ENCODE data around the gene VPS51. TPM values are rescaled to one million over a fixed set of nuclear protein-coding genes. Genes with fewer than 3 reads are reported as not detected.
"Not testable (repeated sequence)": the region's sequence is repeated elsewhere in the genome, so short reads cannot be mapped to it uniquely, and the experiment has no call there.

VPS51 gene
- polyA plus RNA-seq, 4 donors: 100 to 159 (median 143) TPM

- DNase-seq (ENCODE audit: low read depth in 4 of 4, low spot score in 2 of 4): no peak
Observed at GRCh38 chr11:65132238-65132987, 36.4 kb downstream of the VPS51 start.

DNA sequence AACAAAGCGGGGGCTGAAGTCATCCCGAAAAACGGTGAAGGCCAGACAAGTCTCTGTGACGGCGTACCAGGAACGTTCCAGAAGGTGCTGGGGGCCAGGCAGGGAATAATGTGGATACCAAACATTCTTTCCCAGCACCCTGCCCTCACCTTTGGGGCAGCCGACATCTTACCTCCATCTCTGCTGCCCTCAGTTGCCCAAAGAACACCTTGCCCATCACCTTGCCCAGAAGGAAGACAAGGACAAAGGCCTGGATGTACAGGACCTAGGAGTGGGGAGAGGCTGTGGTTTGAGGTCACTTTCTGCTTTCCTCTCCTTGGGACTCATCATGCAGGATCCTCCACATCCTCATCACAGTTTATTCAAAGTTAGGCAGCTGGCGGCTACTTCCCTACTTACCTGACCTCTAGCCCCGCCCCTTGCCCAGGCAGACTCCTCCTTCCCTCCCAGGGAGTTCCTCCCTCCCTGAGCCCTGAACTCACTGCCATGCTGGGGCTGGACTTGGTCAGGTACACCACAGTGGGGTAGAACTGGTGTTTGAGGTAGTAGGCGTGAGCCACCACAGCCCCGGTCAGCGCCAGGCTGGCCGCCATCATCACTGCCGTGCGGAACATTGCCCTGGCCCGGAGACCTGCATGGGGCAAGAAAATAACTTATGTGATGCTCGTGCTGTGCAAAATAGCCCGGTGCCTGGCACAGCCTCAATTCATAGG, 37.1 kb downstream of the VPS51 start:
- DNase-seq (ENCODE audit: low read depth in 4 of 4, low spot score in 2 of 4): no peak

- DNase-seq (ENCODE audit: low read depth in 4 of 4, low spot score in 2 of 4): no peak
Observed at GRCh38 chr11:65133724-65134123, 37.7 kb downstream of the VPS51 start.

DNA sequence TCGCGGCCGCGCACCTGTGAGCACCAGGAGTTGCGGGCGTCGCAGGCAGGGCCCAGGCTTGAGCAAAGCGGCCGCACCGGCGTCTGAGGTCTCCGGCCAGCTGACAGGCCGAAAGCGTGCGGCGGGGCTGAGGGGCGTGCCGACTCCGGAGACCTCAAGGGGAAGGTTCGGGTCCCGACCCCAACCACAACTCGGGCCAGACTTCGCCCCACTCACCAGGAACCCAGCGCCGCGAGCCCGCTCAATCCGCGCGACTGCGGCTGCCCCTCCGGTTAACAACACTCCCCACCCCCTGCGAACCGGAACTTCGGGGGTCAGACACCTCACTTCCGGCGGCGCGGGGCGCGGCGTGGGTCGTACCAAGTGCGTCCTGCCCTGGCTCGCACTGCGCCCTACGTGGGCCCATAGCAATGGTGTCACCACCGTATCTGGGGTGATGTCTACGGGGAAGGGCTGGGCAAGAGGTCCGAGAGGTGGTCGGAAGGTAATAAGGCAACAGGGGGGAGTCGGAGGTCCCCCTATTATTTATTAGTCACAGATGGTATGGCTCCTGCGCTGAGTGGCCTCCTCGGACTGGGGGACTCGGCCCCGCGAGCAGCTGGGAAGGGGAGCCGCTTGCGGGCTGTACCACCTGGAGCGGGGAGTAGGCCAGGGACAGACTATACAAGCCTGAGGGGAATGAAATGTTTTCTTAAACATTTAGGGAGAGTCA, 38.4 kb downstream of the VPS51 start, which contains the start of gene SYVN1:
Gene SYVN1 (minus strand): TSS at position 280 of the 712 bp plus-strand sequence. CDS start 918 bp downstream, outside the sequence.
- peak; percentile 84 to 97 (median 90) for DNase-seq (ENCODE audit: low read depth in 4 of 4, low spot score in 2 of 4)

- peak in 3 of 4 donors; percentile 91 to 94 (median 92) for DNase-seq (ENCODE audit: low read depth in 4 of 4, low spot score in 2 of 4)
Observed at GRCh38 chr11:65134952-65135632, 39.1 kb downstream of the VPS51 start.

DNA sequence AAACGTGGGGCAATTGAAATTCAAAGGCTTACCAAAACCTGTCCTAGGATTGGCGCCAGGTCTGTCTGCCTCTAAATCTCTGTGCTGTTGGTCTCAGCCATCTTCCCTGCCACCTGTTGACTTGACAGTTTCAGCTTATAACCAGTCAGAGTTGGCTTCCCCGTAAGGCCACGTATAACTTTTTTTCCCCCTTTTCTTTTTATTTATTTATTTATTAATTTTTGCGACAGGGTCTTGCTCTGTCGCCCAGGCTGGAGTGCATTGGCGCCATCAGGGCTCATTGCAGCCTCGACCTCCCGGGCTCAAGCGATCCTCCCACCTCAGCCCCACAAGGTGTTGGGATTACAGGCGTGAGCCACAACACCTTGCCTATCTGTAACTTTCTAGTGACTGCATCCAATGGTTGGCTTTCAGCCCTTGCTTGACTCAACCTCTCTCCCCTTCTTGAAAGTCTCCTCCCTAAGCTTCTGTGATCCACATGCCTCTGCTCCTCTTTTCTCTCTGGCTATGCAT, 39.7 kb downstream of the VPS51 start:
- no peak for DNase-seq (ENCODE audit: low read depth in 4 of 4, low spot score in 2 of 4)

DNA sequence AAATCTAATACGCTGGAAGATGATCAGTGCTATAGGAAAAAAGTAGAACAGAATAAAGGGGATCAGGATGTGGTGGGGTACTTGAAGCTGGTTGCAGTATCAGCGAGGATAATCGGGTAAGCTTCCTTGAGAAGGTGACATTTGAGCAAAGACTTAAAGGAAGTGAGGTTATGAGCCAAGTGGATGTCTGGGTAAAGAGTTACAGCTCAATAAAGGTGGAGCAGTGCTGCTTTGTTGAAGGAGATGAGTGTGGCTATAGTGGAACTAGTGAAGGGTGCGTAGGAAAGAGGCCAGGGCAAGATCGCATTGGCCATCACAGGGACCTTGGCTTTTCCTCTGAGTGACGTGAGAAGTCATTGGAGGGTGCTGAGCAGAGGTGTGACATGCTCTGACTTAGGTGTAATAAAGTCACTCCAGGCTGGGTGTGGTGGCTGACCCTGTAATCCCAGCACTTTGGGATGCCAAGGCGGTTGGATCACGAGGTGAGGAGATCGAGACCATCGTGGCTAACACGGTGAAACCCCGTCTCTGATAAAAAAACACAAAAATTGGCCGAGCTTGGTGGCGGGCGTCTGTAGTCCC, 40.6 kb downstream of the VPS51 start:
- DNase-seq (ENCODE audit: low read depth in 4 of 4, low spot score in 2 of 4): no peak

DNA sequence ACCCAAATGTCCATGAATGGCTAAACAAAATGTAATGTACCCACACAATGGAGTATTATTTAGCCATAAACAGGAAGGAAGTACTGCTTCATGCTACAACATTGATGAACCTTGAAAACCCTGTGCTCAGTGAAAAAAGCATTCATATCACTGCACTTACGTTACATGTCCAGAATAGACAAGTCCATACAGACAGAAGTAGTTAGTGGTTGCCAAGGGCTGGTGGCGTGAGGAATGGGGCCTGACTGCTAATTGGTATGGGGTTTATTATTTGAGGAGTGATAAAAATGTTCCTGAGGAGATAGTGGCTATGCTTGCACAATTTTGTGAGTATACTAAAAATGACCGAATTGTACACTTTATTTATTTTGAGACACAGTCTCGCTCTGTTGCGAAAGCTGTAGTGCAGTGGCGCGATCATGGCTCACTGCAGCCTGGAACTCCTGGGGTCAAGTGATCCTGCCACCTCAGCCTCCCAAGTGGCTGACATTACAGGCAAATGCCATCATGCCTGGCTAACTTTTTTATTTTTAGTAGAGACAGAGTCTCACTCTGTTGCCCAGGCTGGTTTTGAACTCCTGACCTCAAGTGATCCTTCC, 46.0 kb downstream of the VPS51 start:
- DNase-seq (ENCODE audit: low read depth in 4 of 4, low spot score in 2 of 4): no peak

- no peak for DNase-seq (ENCODE audit: low read depth in 4 of 4, low spot score in 2 of 4)
Observed at GRCh38 chr11:65147352-65148075, 51.5 kb downstream of the VPS51 start.

- no peak for DNase-seq (ENCODE audit: low read depth in 4 of 4, low spot score in 2 of 4)
Observed at GRCh38 chr11:65148657-65149056, 52.6 kb downstream of the VPS51 start.

GRCh38 chr11:65150131-65150508, 54.1 kb downstream of the VPS51 start:
- DNase-seq (ENCODE audit: low read depth in 4 of 4, low spot score in 2 of 4): not testable (repeated sequence)

- DNase-seq (ENCODE audit: low read depth in 4 of 4, low spot score in 2 of 4): peak in 1 of 4 donors; percentile 26
Observed at GRCh38 chr11:65150509-65151299, 54.7 kb downstream of the VPS51 start.

GRCh38 chr11:65151331-65151899, 55.4 kb downstream of the VPS51 start:
- no peak for DNase-seq (ENCODE audit: low read depth in 4 of 4, low spot score in 2 of 4)

- DNase-seq (ENCODE audit: low read depth in 4 of 4, low spot score in 2 of 4): no peak
Observed at GRCh38 chr11:65152122-65152521, 56.1 kb downstream of the VPS51 start.

GRCh38 chr11:65156256-65156655, 60.2 kb downstream of the VPS51 start:
- no peak for DNase-seq (ENCODE audit: low read depth in 4 of 4, low spot score in 2 of 4)

DNA sequence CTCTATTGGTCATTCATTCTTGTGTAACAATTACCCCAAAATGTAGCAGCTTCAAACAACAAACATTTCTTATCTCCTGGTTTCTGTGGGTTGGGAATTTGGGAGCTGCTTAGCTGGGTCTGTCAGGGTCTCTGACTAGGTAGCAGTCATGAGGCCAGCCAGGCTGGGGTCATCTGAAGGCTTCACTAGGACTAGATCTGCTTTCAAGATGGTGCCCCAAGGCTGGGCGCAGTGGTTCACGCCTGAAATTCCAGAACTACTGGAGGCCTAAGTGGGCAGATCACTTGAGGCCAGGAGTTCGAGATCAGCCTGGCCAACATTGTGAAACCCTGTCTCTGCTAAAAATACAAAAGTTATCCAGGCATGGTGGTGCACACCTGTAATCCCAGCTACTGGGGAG, 60.9 kb downstream of the VPS51 start:
- DNase-seq (ENCODE audit: low read depth in 4 of 4, low spot score in 2 of 4): no peak

- DNase-seq (ENCODE audit: low read depth in 4 of 4, low spot score in 2 of 4): no peak
Observed at GRCh38 chr11:65157336-65157735, 61.3 kb downstream of the VPS51 start.

- DNase-seq (ENCODE audit: low read depth in 4 of 4, low spot score in 2 of 4): no peak
Observed at GRCh38 chr11:65159012-65159411, 63.0 kb downstream of the VPS51 start.

All from left renal cortex interstitium (tissue), 4 donors.